Measurements from ENCODE around the gene CCNB1IP1. TPM values are rescaled to one million over a fixed set of nuclear protein-coding genes. Genes with fewer than 3 reads are reported as not detected.

CCNB1IP1 gene
- total and polyA plus RNA-seq, 4 donors = 28.9 to 89.1 (median 45.7) TPM

DNA sequence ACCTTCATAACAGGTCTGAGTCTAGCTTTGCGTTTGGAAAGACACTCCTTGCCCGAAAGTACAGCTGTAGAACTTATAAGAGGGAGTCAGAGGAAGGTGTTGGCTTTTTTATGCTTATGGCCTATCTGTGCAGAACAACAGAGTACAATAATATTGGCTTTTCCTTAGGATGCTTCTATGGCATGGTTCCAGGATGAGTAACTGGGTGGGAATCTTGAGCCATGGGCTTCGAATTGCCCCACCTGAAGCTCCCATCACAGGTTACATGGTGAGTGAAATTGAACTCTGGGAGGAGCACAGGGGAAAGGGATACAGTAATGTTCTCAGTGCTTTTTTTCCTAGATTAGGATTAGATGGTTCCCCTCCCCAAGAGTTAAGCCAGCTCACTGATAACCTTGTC, 23.3 kb upstream of the CCNB1IP1 start:
- no peak for DNase-seq
- TF ChIP-seq, protein P1, sequence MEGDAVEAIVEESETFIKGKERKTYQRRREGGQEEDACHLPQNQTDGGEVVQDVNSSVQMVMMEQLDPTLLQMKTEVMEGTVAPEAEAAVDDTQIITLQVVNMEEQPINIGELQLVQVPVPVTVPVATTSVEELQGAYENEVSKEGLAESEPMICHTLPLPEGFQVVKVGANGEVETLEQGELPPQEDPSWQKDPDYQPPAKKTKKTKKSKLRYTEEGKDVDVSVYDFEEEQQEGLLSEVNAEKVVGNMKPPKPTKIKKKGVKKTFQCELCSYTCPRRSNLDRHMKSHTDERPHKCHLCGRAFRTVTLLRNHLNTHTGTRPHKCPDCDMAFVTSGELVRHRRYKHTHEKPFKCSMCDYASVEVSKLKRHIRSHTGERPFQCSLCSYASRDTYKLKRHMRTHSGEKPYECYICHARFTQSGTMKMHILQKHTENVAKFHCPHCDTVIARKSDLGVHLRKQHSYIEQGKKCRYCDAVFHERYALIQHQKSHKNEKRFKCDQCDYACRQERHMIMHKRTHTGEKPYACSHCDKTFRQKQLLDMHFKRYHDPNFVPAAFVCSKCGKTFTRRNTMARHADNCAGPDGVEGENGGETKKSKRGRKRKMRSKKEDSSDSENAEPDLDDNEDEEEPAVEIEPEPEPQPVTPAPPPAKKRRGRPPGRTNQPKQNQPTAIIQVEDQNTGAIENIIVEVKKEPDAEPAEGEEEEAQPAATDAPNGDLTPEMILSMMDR (IDR thresholded peaks at IDR 0.05; ENCODE audit: control extremely low read depth, extremely low read depth) = no peak
- no peak overlapping the region for H3K9ac ChIP-seq (ENCODE audit: insufficient read depth in 1 of 2, low read length in 2 of 2)
- H3K4me1 ChIP-seq (ENCODE audit: control insufficient read depth in 5 of 5, insufficient read depth in 5 of 5, low read length in 5 of 5) = no peaks in the 10 kb centered on the region
- H3K27ac ChIP-seq (ENCODE audit: low read depth in 1 of 2, low read length in 1 of 2) = no peak overlapping the region
- ATAC-seq (ENCODE audit: insufficient read depth, low FRiP score) = no peak
- no peaks in the 10 kb centered on the region for H3K27me3 ChIP-seq (ENCODE audit: control insufficient read depth in 3 of 3, insufficient read depth in 3 of 3, low read length in 2 of 3)
- WGBS, 2 donors = 94 to 97% methylated on average over 3 of the region's 3 CpGs
- H3K4me3 ChIP-seq = no peak overlapping the region
- peaks cover 17 to 45% (median 30%) of the 10 kb centered on the region in 4 donors for H3K36me3 ChIP-seq (ENCODE audit: control insufficient read depth in 4 of 4, insufficient read depth in 4 of 4, low read length in 4 of 4)
- no peaks in the 10 kb centered on the region for H3K9me3 ChIP-seq (ENCODE audit: control insufficient read depth in 4 of 4, insufficient read depth in 3 of 4, low read length in 3 of 4)

DNA sequence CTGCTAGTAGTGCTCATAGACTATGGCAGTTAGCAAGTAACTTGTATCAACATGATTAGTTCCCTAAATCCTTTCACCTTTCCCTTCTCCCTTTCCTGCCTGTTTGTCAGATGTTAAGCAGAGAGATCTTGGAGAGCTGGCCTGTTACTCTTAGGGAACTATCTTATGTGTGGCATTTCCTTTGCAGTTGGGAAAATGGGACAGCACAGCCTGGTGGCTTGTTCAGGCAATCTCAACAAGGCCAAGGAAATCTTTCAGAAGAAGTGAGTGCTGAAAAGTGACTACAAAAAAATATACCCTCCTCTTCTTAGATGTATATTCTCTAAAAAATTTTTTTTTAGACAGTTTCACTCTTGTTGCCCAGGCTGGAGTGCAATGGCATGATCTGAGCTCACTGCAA, 17.8 kb upstream of the CCNB1IP1 start:
- Histone ChIP-seq H3K4me3 (no peak overlapping the region), H3K36me3 (ENCODE audit: control insufficient read depth in 4 of 4, insufficient read depth in 4 of 4, low read length in 4 of 4) (peaks cover 12 to 52% (median 27%) of the 10 kb centered on the region in 4 donors), H3K9ac (ENCODE audit: insufficient read depth in 1 of 2, low read length in 2 of 2) (no peak overlapping the region), H3K9me3 (ENCODE audit: control insufficient read depth in 4 of 4, insufficient read depth in 3 of 4, low read length in 3 of 4) (no peaks in the 10 kb centered on the region), H3K27me3 (ENCODE audit: control insufficient read depth in 3 of 3, insufficient read depth in 3 of 3, low read length in 2 of 3) (no peaks in the 10 kb centered on the region), H3K4me1 (ENCODE audit: control insufficient read depth in 5 of 5, insufficient read depth in 5 of 5, low read length in 5 of 5) (no peaks in the 10 kb centered on the region), H3K27ac (ENCODE audit: low read depth in 1 of 2, low read length in 1 of 2) (no peak overlapping the region)
- DNase-seq (no peak), ATAC-seq (ENCODE audit: insufficient read depth, low FRiP score) (no peak)
- TF ChIP-seq, protein P1 (IDR thresholded peaks at IDR 0.05; ENCODE audit: control extremely low read depth, extremely low read depth) = no peak

DNA sequence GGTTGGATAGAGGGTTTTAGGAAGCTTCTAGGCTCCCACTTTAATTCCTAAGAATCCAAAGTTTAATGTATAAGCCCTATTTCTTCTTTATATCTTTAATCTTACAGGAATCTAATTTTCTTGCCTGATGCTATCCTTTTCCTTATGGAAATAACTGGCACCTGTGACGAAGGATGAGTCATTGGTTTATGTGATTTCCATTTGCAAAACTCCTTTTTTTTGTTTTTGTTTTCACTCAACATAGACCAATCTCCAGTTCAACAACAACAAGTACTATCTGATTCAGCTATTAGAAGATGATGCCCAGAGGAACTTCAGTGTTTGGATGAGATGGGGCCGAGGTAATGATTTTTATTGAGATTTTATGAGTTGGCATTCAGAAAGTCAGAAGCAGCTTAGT, 17.2 kb upstream of the CCNB1IP1 start:
- WGBS, 2 donors = 98 to 100% methylated on average over 2 of the region's 2 CpGs
- Histone ChIP-seq H3K27ac (ENCODE audit: low read depth in 1 of 2, low read length in 1 of 2) (no peak overlapping the region), H3K27me3 (ENCODE audit: control insufficient read depth in 3 of 3, insufficient read depth in 3 of 3, low read length in 2 of 3) (no peaks in the 10 kb centered on the region), H3K9me3 (ENCODE audit: control insufficient read depth in 4 of 4, insufficient read depth in 3 of 4, low read length in 3 of 4) (no peaks in the 10 kb centered on the region), H3K36me3 (ENCODE audit: control insufficient read depth in 4 of 4, insufficient read depth in 4 of 4, low read length in 4 of 4) (peaks cover 17 to 52% (median 29%) of the 10 kb centered on the region in 4 donors), H3K4me3 (no peak overlapping the region), H3K9ac (ENCODE audit: insufficient read depth in 1 of 2, low read length in 2 of 2) (no peak overlapping the region), H3K4me1 (ENCODE audit: control insufficient read depth in 5 of 5, insufficient read depth in 5 of 5, low read length in 5 of 5) (no peaks in the 10 kb centered on the region)
- TF ChIP-seq, protein P1 (IDR thresholded peaks at IDR 0.05; ENCODE audit: control extremely low read depth, extremely low read depth) = no peak
- ATAC-seq (ENCODE audit: insufficient read depth, low FRiP score) (no peak), DNase-seq (no peak)

DNA sequence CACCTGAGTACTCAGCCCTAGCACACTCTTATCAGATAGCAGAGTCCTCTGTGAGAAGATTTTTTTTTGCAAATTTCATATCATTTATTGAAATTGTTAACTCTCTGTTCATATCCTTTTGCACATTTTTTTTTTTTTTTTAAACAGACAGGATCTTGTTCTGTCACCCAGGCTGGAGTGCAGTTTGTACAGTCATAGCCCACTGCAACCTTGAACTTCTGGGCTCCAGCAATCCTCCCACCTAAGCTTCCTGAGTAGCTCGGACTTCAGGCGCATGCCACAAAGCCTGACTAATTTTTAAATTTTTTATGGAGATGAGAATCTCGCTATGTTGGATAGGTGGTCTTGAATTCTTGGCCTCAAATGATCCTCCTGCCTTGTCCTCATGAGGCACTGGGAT, 14.7 kb upstream of the CCNB1IP1 start:
- WGBS, 2 donors = 98 to 100% methylated on average over 3 of the region's 3 CpGs
- ATAC-seq (ENCODE audit: insufficient read depth, low FRiP score) (no peak), DNase-seq (no peak)
- Histone ChIP-seq H3K9me3 (ENCODE audit: control insufficient read depth in 4 of 4, insufficient read depth in 3 of 4, low read length in 3 of 4) (no peaks in the 10 kb centered on the region), H3K9ac (ENCODE audit: insufficient read depth in 1 of 2, low read length in 2 of 2) (no peak overlapping the region), H3K27me3 (ENCODE audit: control insufficient read depth in 3 of 3, insufficient read depth in 3 of 3, low read length in 2 of 3) (no peaks in the 10 kb centered on the region), H3K4me3 (no peak overlapping the region), H3K4me1 (ENCODE audit: control insufficient read depth in 5 of 5, insufficient read depth in 5 of 5, low read length in 5 of 5) (peaks cover 0 to 6% (median 0%) of the 10 kb centered on the region in 5 donors), H3K36me3 (ENCODE audit: control insufficient read depth in 4 of 4, insufficient read depth in 4 of 4, low read length in 4 of 4) (peaks cover 12 to 38% (median 25%) of the 10 kb centered on the region in 4 donors), H3K27ac (ENCODE audit: low read depth in 1 of 2, low read length in 1 of 2) (no peak overlapping the region)
- TF ChIP-seq, protein P1 (IDR thresholded peaks at IDR 0.05; ENCODE audit: control extremely low read depth, extremely low read depth) = no peak

Data from lung (tissue), 12 donors.